OCI-LY7 (cell line): ENCODE measurements around the gene BCL3. TPM values are rescaled to one million over a fixed set of nuclear protein-coding genes. Genes with fewer than 3 reads are reported as not detected.

Experiments used
- BruUV-seq: library from RNA; stranded (reverse); fragments of 400-500 nt; replicated peaks from 2 replicates; lab custom pipeline; 2021; lab: Mats Ljungman, UMichigan
- CTCF ChIA-PET: fragments of 300-600 bp; sonication (Branson Sonifier 250); formaldehyde crosslinking; loops from one replicate; lab custom pipeline; 2022; ENCODE audit warnings: antibody characterized with exemption; ENCODE audit not compliant: unreplicated experiment; lab: Charles Lee
- POLR2A ChIA-PET: fragments of 300-600 bp; sonication (Branson Sonifier 250); formaldehyde crosslinking; loops from one replicate; lab custom pipeline; 2022; ENCODE audit warnings: antibody characterized with exemption; lab: Charles Lee
- DNase-seq: peaks from one replicate; pipeline ENCODE4 v3.0.0-alpha.2; 2015; ENCODE audit warnings: low spot score
- H2AFZ ChIP-seq: fragments of 200-600 bp; sonication (generic), shearing (Covaris generic); 2 replicates; pipeline ENCODE4 v1.6.1; 2014; ENCODE audit warnings: mild to moderate bottlenecking, antibody characterized with exemption, low read length, moderate library complexity
- H3K27ac ChIP-seq: fragments of 200-600 bp; sonication (generic); 2 replicates; pipeline ENCODE4 v1.5.1; 2014; ENCODE audit warnings: mixed run types, low read depth, mild to moderate bottlenecking, moderate library complexity, low read length, inconsistent platforms; ENCODE audit not compliant: poor library complexity, severe bottlenecking
- H3K36me3 ChIP-seq: fragments of 200-600 bp; sonication (generic); 2 replicates; pipeline ENCODE4 v1.6.1; 2014; ENCODE audit warnings: mild to moderate bottlenecking, antibody characterized with exemption, low read length, moderate library complexity, mixed read lengths; ENCODE audit not compliant: insufficient read depth
- H3K4me1 ChIP-seq: fragments of 200-600 bp; sonication (generic); 2 replicates; pipeline ENCODE4 v1.5.1; 2014; ENCODE audit warnings: mild to moderate bottlenecking, low read length; ENCODE audit not compliant: insufficient read depth, poor library complexity, severe bottlenecking
- H3K4me2 ChIP-seq: fragments of 200-600 bp; sonication (generic); 2 replicates; pipeline ENCODE4 v1.6.1; 2014; ENCODE audit warnings: mild to moderate bottlenecking, low read length
- H3K4me3 ChIP-seq: fragments of 200-600 bp; sonication (generic); 2 replicates; pipeline ENCODE4 v1.5.1; 2014; ENCODE audit warnings: mild to moderate bottlenecking, low read depth, low read length; ENCODE audit not compliant: poor library complexity, severe bottlenecking
- H3K79me2 ChIP-seq: fragments of 200-600 bp; sonication (generic); 2 replicates; pipeline ENCODE4 v1.6.1; 2016; ENCODE audit warnings: low read depth, mild to moderate bottlenecking, low read length, moderate library complexity, mixed read lengths; ENCODE audit not compliant: insufficient read depth
- H3K9me2 ChIP-seq: fragments of 200-600 bp; sonication (generic); 2 replicates; pipeline ENCODE4 v1.6.1; 2016; ENCODE audit warnings: mild to moderate bottlenecking, low read length, mixed read lengths; ENCODE audit not compliant: insufficient read depth
- H3K9me3 ChIP-seq: fragments of 200-600 bp; sonication (generic); 2 replicates; pipeline ENCODE4 v1.6.1; 2014; ENCODE audit warnings: mild to moderate bottlenecking, mixed run types, low read length, mixed read lengths
- H4K20me1 ChIP-seq: fragments of 200-600 bp; sonication (generic); 2 replicates; pipeline ENCODE4 v1.6.1; 2014; ENCODE audit warnings: mild to moderate bottlenecking, antibody characterized with exemption, low read length, moderate library complexity, mixed read lengths; ENCODE audit not compliant: insufficient read depth
- CTCF ChIP-seq: fragments of 200-600 bp; sonication (generic); conservative IDR thresholded peaks from 2 replicates; pipeline ENCODE4 v1.5.1; 2014; ENCODE audit warnings: mild to moderate bottlenecking, antibody characterized with exemption, low read length, moderate library complexity, mixed read lengths
- EZH2phosphoT487 ChIP-seq: fragments of 200-600 bp; sonication (generic); IDR thresholded peaks from 2 replicates; pipeline ENCODE4 v1.6.1; 2018; ENCODE audit warnings: low read depth, borderline replicate concordance, mild to moderate bottlenecking, mixed run types, antibody characterized with exemption, low read length, moderate library complexity, mixed read lengths
- intact Hi-C: fragments of 100-400 bp; cut with micrococcal nuclease; formaldehyde crosslinking; loops from one replicate; pipeline ENCODE4 v1.10.0; 2022; ENCODE audit not compliant: unreplicated experiment
- total RNA-seq, 2 experiments: library from RNA; depleted of rRNA in 1 of 2; stranded (reverse); fragments of >200 nt in 1 of 2; shearing (Covaris generic) in 1 of 2; gene quantifications; 2 replicates each; pipeline ENCODE4 v1.2.3, GENCODE V29; 2014 to 2022

Gene BCL3
- total RNA-seq, 2 experiments from 2014 or later, result 10.2 to 18.6 TPM

GRCh38 chr19:44731081-44731480 lies 17.4 kb upstream of the BCL3 start:
- H3K79me2 ChIP-seq, result no peaks in the 10 kb centered on the region
- H3K36me3 ChIP-seq, result no peaks in the 10 kb centered on the region
- no peak overlapping the region for H3K27ac ChIP-seq
- TF ChIP-seq EZH2phosphoT487 (no peak), CTCF (no peak)
- no peaks in the 10 kb centered on the region for H3K9me2 ChIP-seq
- no peaks in the 10 kb centered on the region for H4K20me1 ChIP-seq
- no peak overlapping the region for H3K4me2 ChIP-seq
- ChIA-PET POLR2A (no interaction called here), CTCF (no interaction called here)
- no peak overlapping the region for H2AFZ ChIP-seq
- peaks cover 6% of the 10 kb centered on the region for H3K4me1 ChIP-seq
- intact Hi-C loops, result no loop called here
- H3K9me3 ChIP-seq, result no peaks in the 10 kb centered on the region
- BruUV-seq, result no TSS peak
- H3K4me3 ChIP-seq, result no peak overlapping the region
- no peak for DNase-seq

GRCh38 chr19:44731622-44732021 lies 16.9 kb upstream of the BCL3 start:
- Histone ChIP-seq H3K36me3 (no peaks in the 10 kb centered on the region), H3K79me2 (no peaks in the 10 kb centered on the region), H3K4me1 (peaks cover 6% of the 10 kb centered on the region), H2AFZ (no peak overlapping the region), H3K4me2 (no peak overlapping the region), H3K9me3 (no peaks in the 10 kb centered on the region), H4K20me1 (no peaks in the 10 kb centered on the region), H3K4me3 (no peak overlapping the region), H3K27ac (no peak overlapping the region), H3K9me2 (no peaks in the 10 kb centered on the region)
- BruUV-seq, result no TSS peak
- DNase-seq, result no peak
- intact Hi-C loops, result no loop called here
- TF ChIP-seq EZH2phosphoT487 (no peak), CTCF (no peak)
- CTCF ChIA-PET, result no interaction called here
- POLR2A ChIA-PET, result no interaction called here

GRCh38 chr19:44732235-44733014 lies 16.1 kb upstream of the BCL3 start:
- no peak for DNase-seq
- no peak overlapping the region for H3K4me2 ChIP-seq
- BruUV-seq, result no TSS peak
- H4K20me1 ChIP-seq, result no peaks in the 10 kb centered on the region
- intact Hi-C loops, result no loop called here
- TF ChIP-seq CTCF (no peak), EZH2phosphoT487 (no peak)
- peaks cover 6% of the 10 kb centered on the region for H3K4me1 ChIP-seq
- H3K36me3 ChIP-seq, result no peaks in the 10 kb centered on the region
- no peaks in the 10 kb centered on the region for H3K79me2 ChIP-seq
- no peaks in the 10 kb centered on the region for H3K9me2 ChIP-seq
- H3K9me3 ChIP-seq, result no peaks in the 10 kb centered on the region
- no peak overlapping the region for H2AFZ ChIP-seq
- CTCF ChIA-PET, result no interaction called here
- no peak overlapping the region for H3K27ac ChIP-seq
- POLR2A ChIA-PET, result no interaction called here
- H3K4me3 ChIP-seq, result no peak overlapping the region
